GM12892 (cell line): ENCODE data around the gene CNOT10.

Source experiments
- POLR2A ChIP-seq: IDR thresholded peaks from 2 replicates; pipeline ENCODE4 v1.6.1; 2011; ENCODE audit warnings: low read depth, low read length, control low read depth
- POLR2AphosphoS5 ChIP-seq: IDR thresholded peaks from 2 replicates; pipeline ENCODE4 v1.6.1; 2011; ENCODE audit warnings: low read depth, low read length, control low read depth
- TAF1 ChIP-seq: IDR thresholded peaks from 2 replicates; pipeline ENCODE4 v1.6.1; 2011; ENCODE audit warnings: low read depth, mild to moderate bottlenecking, control low read depth, low read length, borderline replicate concordance

GRCh38 chr3:32822609-32823498 lies 137.9 kb downstream of the CNOT10 start:
- no peak for TF ChIP-seq POLR2A
- TF ChIP-seq POLR2AphosphoS5 = no peak
- TF ChIP-seq TAF1 = no peak
